A172 (cell line): Measurements from ENCODE around the gene ABLIM3. TPM values are rescaled to one million over a fixed set of nuclear protein-coding genes. Genes with fewer than 3 reads are reported as not detected.
A peak's percentile ranks its signal among the peaks of the same experiment; 100 is the strongest.
"Not testable (repeated sequence)": the region's sequence is repeated elsewhere in the genome, so short reads cannot be mapped to it uniquely, and the experiment has no call there.

Experiments
- DNase-seq: peaks from one replicate; pipeline ENCODE4 v3.0.0-alpha.2; 2015; ENCODE audit warnings: low spot score
- total RNA-seq: library from RNA; depleted of rRNA; stranded (reverse); fragments of >200 nt; shearing (Covaris generic); gene quantifications from 2 replicates; pipeline ENCODE4 v1.2.3, GENCODE V29; 2014

Gene ABLIM3
- total RNA-seq, 1 experiment from 2014 or later: 15.9 TPM

GRCh38 chr5:149257131-149257530 is 115.8 kb downstream of the ABLIM3 start:
- DNase-seq: no peak

GRCh38 chr5:149257889-149258705 is 116.8 kb downstream of the ABLIM3 start:
- no peak for DNase-seq

- no peak for DNase-seq
Observed at GRCh38 chr5:149260761-149261160, 119.5 kb downstream of the ABLIM3 start.

- no peak for DNase-seq
Observed at GRCh38 chr5:149261246-149261645, 120.0 kb downstream of the ABLIM3 start.

- no peak for DNase-seq
Observed at GRCh38 chr5:149262315-149262714, 121.0 kb downstream of the ABLIM3 start.

- no peak for DNase-seq
Observed at GRCh38 chr5:149264439-149265067, 123.3 kb downstream of the ABLIM3 start.

- no peak for DNase-seq
Observed at GRCh38 chr5:149265068-149265465, 123.8 kb downstream of the ABLIM3 start.

- peak; percentile 51 for DNase-seq
Observed at GRCh38 chr5:149265597-149265996, 124.3 kb downstream of the ABLIM3 start.

GRCh38 chr5:149267241-149267973 is 126.1 kb downstream of the ABLIM3 start:
- no peak for DNase-seq

GRCh38 chr5:149268928-149269557 is 127.8 kb downstream of the ABLIM3 start:
- DNase-seq: peak; percentile 69

- DNase-seq: no peak
Observed at GRCh38 chr5:149271195-149271715, 130.0 kb downstream of the ABLIM3 start.

- peak; percentile 16 for DNase-seq
Observed at GRCh38 chr5:149271716-149272563, 130.6 kb downstream of the ABLIM3 start, which contains the start of gene AFAP1L1. AFAP1L1 (plus strand) TSS chr5:149271859; CDS start chr5:149271969, 110 bp downstream.

- DNase-seq: not testable (repeated sequence)
Observed at GRCh38 chr5:149272781-149273180, 131.5 kb downstream of the ABLIM3 start.

- no peak for DNase-seq
Observed at GRCh38 chr5:149273237-149273636, 131.9 kb downstream of the ABLIM3 start.

GRCh38 chr5:149273950-149274349 is 132.7 kb downstream of the ABLIM3 start:
- no peak for DNase-seq

GRCh38 chr5:149274939-149275338 is 133.6 kb downstream of the ABLIM3 start:
- DNase-seq: no peak

- DNase-seq: no peak
Observed at GRCh38 chr5:149277801-149278200, 136.5 kb downstream of the ABLIM3 start.

- no peak for DNase-seq
Observed at GRCh38 chr5:149278451-149279210, 137.3 kb downstream of the ABLIM3 start.

GRCh38 chr5:149279661-149280060 is 138.4 kb downstream of the ABLIM3 start:
- DNase-seq: no peak

- DNase-seq: no peak
Observed at GRCh38 chr5:149280124-149280523, 138.8 kb downstream of the ABLIM3 start.
